ENCODE data around the gene ARHGEF33. TPM values are rescaled to one million over a fixed set of nuclear protein-coding genes. Genes with fewer than 3 reads are reported as not detected.

ARHGEF33 gene
- total and polyA plus RNA-seq, 2 of the 13 experiments (the other 11 are each of a cell fraction or from before 2014, with no cell fraction given): 0.04 TPM; not detected in 1

GRCh38 chr2:38876407-38876806 lies 13.3 kb upstream of the ARHGEF33 start:
- Histone ChIP-seq H2AFZ (ENCODE audit: low read length) (peak overlapping the region; percentile 97), H3K4me1 (ENCODE audit: insufficient read depth, low read length) (peaks cover 28% of the 10 kb centered on the region), H3K27me3 (ENCODE audit: control insufficient read depth in 1 of 2, insufficient read depth in 2 of 2, low read length in 2 of 2) (no peaks in the 10 kb centered on the region; a peak in 1 of 5 replicates), H3K4me3 (replicated peaks in 1 of 3; ENCODE audit: insufficient read depth in 1 of 3, low read depth in 2 of 3, low read length in 3 of 3) (peak overlapping the region; percentile 58 to 97 (median 81)), H3K9ac (ENCODE audit: insufficient read depth, low read depth, low read length) (peak overlapping the region; percentile 74), H3K27ac (ENCODE audit: extremely low read length, insufficient read depth, low read length) (peak overlapping the region; percentile 8), H3K36me3 (replicated peaks in 1 of 2; ENCODE audit: control insufficient read depth in 1 of 2, insufficient read depth in 2 of 2, low read length in 2 of 2) (no peaks in the 10 kb centered on the region), H3K4me2 (ENCODE audit: low read depth, low read length) (peak overlapping the region; percentile 95), H3K79me2 (ENCODE audit: insufficient read depth, low read length) (peaks cover 29% of the 10 kb centered on the region), H3K9me3 (ENCODE audit: low read length) (no peaks in the 10 kb centered on the region), H4K20me1 (ENCODE audit: insufficient read depth, low read length) (no peaks in the 10 kb centered on the region)
- intact Hi-C loops (cut with micrococcal nuclease; ENCODE audit: unreplicated experiment) (loop anchor here (5.0 to 10.0 kb wide), 2 partner anchors 51 to 258 kb away; no protein-coding TSS in a partner anchor), in situ Hi-C loops (cut with HindIII; ENCODE audit: extremely low pct_ligation_motif_present, low pct_unique_long_range_greater_than_20kb) (no loop called here)
- ChIA-PET CTCF (ENCODE audit: low intra/inter-chr PET ratio, low total read pairs) (no interaction called here), POLR2A (interaction anchor here (0.7 to 2.4 kb wide), 7 partner anchors 17 to 276 kb away, joined by 3 to 8 read pairs (median 4); partner anchors contain the start of genes SOS1 and SRSF7)
- no peak for FAIRE-seq
- WGBS (ENCODE audit: low lambda C conversion rate): 2% methylated on average over 10 of the region's 10 CpGs
- DNase-seq (ENCODE audit: low spot score): no peak
- peak; percentile 1; the same call in 2 of the 3 replicates for ATAC-seq
- TSS peak; percentile 65 for BruUV-seq (replicated peaks)
- TF ChIP-seq ZNF264 (CRISPR knock-in tag; IDR thresholded peaks at IDR 0.05): no peak
- no peak for TF ChIP-seq KLF13 (CRISPR knock-in tag; IDR thresholded peaks at IDR 0.05)
- TF ChIP-seq ZSCAN30 (CRISPR knock-in tag; IDR thresholded peaks at IDR 0.05): no peak
- TF ChIP-seq ZFP36 (IDR thresholded peaks at IDR 0.05; ENCODE audit: borderline replicate concordance, low read depth, low read length, partially characterized antibody): no peak
- TF ChIP-seq NCOA1 (CRISPR knock-in tag; IDR thresholded peaks at IDR 0.05): 0 out of 2 replicates have a peak, but pooled peaks have one; percentile 11
- 0 out of 2 replicates have a peak, but pooled peaks have one; percentile 41 for TF ChIP-seq CREBL2 (CRISPR knock-in tag; IDR thresholded peaks at IDR 0.05; ENCODE audit: borderline replicate concordance)
- no peak for TF ChIP-seq KAT8 (CRISPR knock-in tag; IDR thresholded peaks at IDR 0.05)
- no peak for TF ChIP-seq RORA (CRISPR knock-in tag; IDR thresholded peaks at IDR 0.05)

GRCh38 chr2:38886063-38886462 lies 3.6 kb upstream of the ARHGEF33 start:
- Histone ChIP-seq H3K27me3 (ENCODE audit: control insufficient read depth in 1 of 2, insufficient read depth in 2 of 2, low read length in 2 of 2) (no peaks in the 10 kb centered on the region), H3K4me2 (ENCODE audit: low read depth, low read length) (no peak overlapping the region), H3K9ac (ENCODE audit: insufficient read depth, low read depth, low read length) (no peak overlapping the region), H3K4me3 (replicated peaks in 1 of 3; ENCODE audit: insufficient read depth in 1 of 3, low read depth in 2 of 3, low read length in 3 of 3) (no peak overlapping the region), H3K79me2 (ENCODE audit: insufficient read depth, low read length) (no peaks in the 10 kb centered on the region), H2AFZ (ENCODE audit: low read length) (no peak overlapping the region), H3K27ac (ENCODE audit: extremely low read length, insufficient read depth, low read length) (no peak overlapping the region), H4K20me1 (ENCODE audit: insufficient read depth, low read length) (no peaks in the 10 kb centered on the region), H3K4me1 (ENCODE audit: insufficient read depth, low read length) (no peaks in the 10 kb centered on the region), H3K36me3 (replicated peaks in 1 of 2; ENCODE audit: control insufficient read depth in 1 of 2, insufficient read depth in 2 of 2, low read length in 2 of 2) (no peaks in the 10 kb centered on the region), H3K9me3 (ENCODE audit: low read length) (no peaks in the 10 kb centered on the region)
- ATAC-seq (no peak), DNase-seq (ENCODE audit: low spot score) (no peak), FAIRE-seq (no peak)
- in situ Hi-C loops (cut with HindIII; ENCODE audit: extremely low pct_ligation_motif_present, low pct_unique_long_range_greater_than_20kb): no loop called here
- ChIA-PET CTCF (ENCODE audit: low intra/inter-chr PET ratio, low total read pairs) (no interaction called here), POLR2A (no interaction called here)
- intact Hi-C loops (cut with micrococcal nuclease; ENCODE audit: unreplicated experiment): no loop called here
- BruUV-seq (replicated peaks): no TSS peak
- TF ChIP-seq PAF1 (CRISPR knock-in tag; IDR thresholded peaks at IDR 0.05): no peak
- TF ChIP-seq GTF3A (CRISPR knock-in tag; conservative IDR thresholded peaks at IDR 0.05): no peak
- no peak for TF ChIP-seq REPIN1 (CRISPR knock-in tag; IDR thresholded peaks at IDR 0.05; ENCODE audit: borderline replicate concordance, low read depth)
- no peak for TF ChIP-seq ARHGAP35 (CRISPR knock-in tag; IDR thresholded peaks at IDR 0.05; ENCODE audit: borderline replicate concordance)
- TF ChIP-seq ARID3A (IDR thresholded peaks at IDR 0.05; ENCODE audit: low read depth, low read length): no peak
- no peak for TF ChIP-seq TAF15 (IDR thresholded peaks at IDR 0.05; ENCODE audit: low read depth, low read length, poor library complexity, severe bottlenecking)
